ENCODE data around the gene CSMD2.

- TF ChIP-seq TAF1 (IDR thresholded peaks at IDR 0.05; ENCODE audit: borderline replicate concordance, insufficient read depth, low read length) (no peak), POLR2AphosphoS5 (IDR thresholded peaks at IDR 0.05; ENCODE audit: low read depth, low read length) (no peak), SIN3A (IDR thresholded peaks at IDR 0.05; ENCODE audit: borderline replicate concordance, insufficient read depth, low read length) (no peak), FOXP2 (optimal IDR thresholded peaks at IDR 0.05; ENCODE audit: borderline replicate concordance, extremely low read depth, extremely low read length, insufficient read depth) (no peak)
- TF ChIP-seq, protein P1, sequence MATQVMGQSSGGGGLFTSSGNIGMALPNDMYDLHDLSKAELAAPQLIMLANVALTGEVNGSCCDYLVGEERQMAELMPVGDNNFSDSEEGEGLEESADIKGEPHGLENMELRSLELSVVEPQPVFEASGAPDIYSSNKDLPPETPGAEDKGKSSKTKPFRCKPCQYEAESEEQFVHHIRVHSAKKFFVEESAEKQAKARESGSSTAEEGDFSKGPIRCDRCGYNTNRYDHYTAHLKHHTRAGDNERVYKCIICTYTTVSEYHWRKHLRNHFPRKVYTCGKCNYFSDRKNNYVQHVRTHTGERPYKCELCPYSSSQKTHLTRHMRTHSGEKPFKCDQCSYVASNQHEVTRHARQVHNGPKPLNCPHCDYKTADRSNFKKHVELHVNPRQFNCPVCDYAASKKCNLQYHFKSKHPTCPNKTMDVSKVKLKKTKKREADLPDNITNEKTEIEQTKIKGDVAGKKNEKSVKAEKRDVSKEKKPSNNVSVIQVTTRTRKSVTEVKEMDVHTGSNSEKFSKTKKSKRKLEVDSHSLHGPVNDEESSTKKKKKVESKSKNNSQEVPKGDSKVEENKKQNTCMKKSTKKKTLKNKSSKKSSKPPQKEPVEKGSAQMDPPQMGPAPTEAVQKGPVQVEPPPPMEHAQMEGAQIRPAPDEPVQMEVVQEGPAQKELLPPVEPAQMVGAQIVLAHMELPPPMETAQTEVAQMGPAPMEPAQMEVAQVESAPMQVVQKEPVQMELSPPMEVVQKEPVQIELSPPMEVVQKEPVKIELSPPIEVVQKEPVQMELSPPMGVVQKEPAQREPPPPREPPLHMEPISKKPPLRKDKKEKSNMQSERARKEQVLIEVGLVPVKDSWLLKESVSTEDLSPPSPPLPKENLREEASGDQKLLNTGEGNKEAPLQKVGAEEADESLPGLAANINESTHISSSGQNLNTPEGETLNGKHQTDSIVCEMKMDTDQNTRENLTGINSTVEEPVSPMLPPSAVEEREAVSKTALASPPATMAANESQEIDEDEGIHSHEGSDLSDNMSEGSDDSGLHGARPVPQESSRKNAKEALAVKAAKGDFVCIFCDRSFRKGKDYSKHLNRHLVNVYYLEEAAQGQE (IDR thresholded peaks at IDR 0.05; ENCODE audit: insufficient read depth in 1 of 2, low read depth in 2 of 2, low read length in 2 of 2) = no peak
Observed at GRCh38 chr1:33928251-33928650, 236.8 kb downstream of the CSMD2 start.

All from PFSK-1 (cell line).